ENCODE results near the gene MAB21L4. TPM values are rescaled to one million over a fixed set of nuclear protein-coding genes. Genes with fewer than 3 reads are reported as not detected.

MAB21L4 gene
- total RNA-seq, 1 donor from 2014 or later = not detected

GRCh38 chr2:240900141-240900860 lies 4.3 kb upstream of the MAB21L4 start:
- Mint-ChIP-seq H3K4me3 (ENCODE audit: unreplicated experiment) (no peak overlapping the region), H3K27ac (ENCODE audit: unreplicated experiment) (no peak overlapping the region), H3K36me3 (ENCODE audit: unreplicated experiment) (no peaks in the 10 kb centered on the region), H3K9me3 (ENCODE audit: unreplicated experiment) (peaks cover 6% of the 10 kb centered on the region), H3K4me1 (ENCODE audit: unreplicated experiment) (no peaks in the 10 kb centered on the region), H3K27me3 (ENCODE audit: unreplicated experiment) (peaks cover 9% of the 10 kb centered on the region)
- TF ChIP-seq CTCF (IDR thresholded peaks at IDR 0.05) = no peak
- DNase-seq (ENCODE audit: extremely low spot score, unreplicated experiment) = no peak

- H3K27me3 Mint-ChIP-seq (ENCODE audit: unreplicated experiment) = peaks cover 9% of the 10 kb centered on the region
- H3K27ac Mint-ChIP-seq (ENCODE audit: unreplicated experiment) = no peak overlapping the region
- H3K4me3 Mint-ChIP-seq (ENCODE audit: unreplicated experiment) = no peak overlapping the region
- TF ChIP-seq CTCF (IDR thresholded peaks at IDR 0.05) = no peak
- no peak for DNase-seq (ENCODE audit: extremely low spot score, unreplicated experiment)
- no peaks in the 10 kb centered on the region for H3K4me1 Mint-ChIP-seq (ENCODE audit: unreplicated experiment)
- H3K36me3 Mint-ChIP-seq (ENCODE audit: unreplicated experiment) = no peaks in the 10 kb centered on the region
- H3K9me3 Mint-ChIP-seq (ENCODE audit: unreplicated experiment) = peaks cover 6% of the 10 kb centered on the region
Observed at GRCh38 chr2:240899468-240899865, 3.5 kb upstream of the MAB21L4 start.

- no peak overlapping the region for H3K27ac Mint-ChIP-seq (ENCODE audit: unreplicated experiment)
- TF ChIP-seq CTCF (IDR thresholded peaks at IDR 0.05) = no peak
- no peak overlapping the region for H3K4me3 Mint-ChIP-seq (ENCODE audit: unreplicated experiment)
- H3K4me1 Mint-ChIP-seq (ENCODE audit: unreplicated experiment) = no peaks in the 10 kb centered on the region
- DNase-seq (ENCODE audit: extremely low spot score, unreplicated experiment) = no peak
- H3K27me3 Mint-ChIP-seq (ENCODE audit: unreplicated experiment) = peaks cover 9% of the 10 kb centered on the region
- H3K36me3 Mint-ChIP-seq (ENCODE audit: unreplicated experiment) = no peaks in the 10 kb centered on the region
- H3K9me3 Mint-ChIP-seq (ENCODE audit: unreplicated experiment) = peaks cover 6% of the 10 kb centered on the region
Observed at GRCh38 chr2:240898731-240899467, 2.9 kb upstream of the MAB21L4 start.

GRCh38 chr2:240898108-240898730 lies 2.3 kb upstream of the MAB21L4 start:
- Mint-ChIP-seq H3K4me1 (ENCODE audit: unreplicated experiment) (peaks cover 2% of the 10 kb centered on the region), H3K36me3 (ENCODE audit: unreplicated experiment) (no peaks in the 10 kb centered on the region), H3K9me3 (ENCODE audit: unreplicated experiment) (peaks cover 6% of the 10 kb centered on the region), H3K27ac (ENCODE audit: unreplicated experiment) (no peak overlapping the region), H3K4me3 (ENCODE audit: unreplicated experiment) (no peak overlapping the region), H3K27me3 (ENCODE audit: unreplicated experiment) (peaks cover 9% of the 10 kb centered on the region)
- TF ChIP-seq CTCF (IDR thresholded peaks at IDR 0.05) = no peak
- DNase-seq (ENCODE audit: extremely low spot score, unreplicated experiment) = no peak

Data from osteocyte (in vitro differentiated cells).